HG03280 (cell line): ENCODE data around the gene MDM4.
"Not testable (repeated sequence)": the region's sequence is repeated elsewhere in the genome, so short reads cannot be mapped to it uniquely, and the experiment has no call there.

ENCODE experiments used
- ATAC-seq: cut with Tn5 transposase; IDR thresholded peaks from one replicate; pipeline ENCODE4 v1.9.1; 2021; ENCODE audit warnings: mild to moderate bottlenecking, moderate library complexity; ENCODE audit not compliant: unreplicated experiment

The MDM4 gene, protein sequence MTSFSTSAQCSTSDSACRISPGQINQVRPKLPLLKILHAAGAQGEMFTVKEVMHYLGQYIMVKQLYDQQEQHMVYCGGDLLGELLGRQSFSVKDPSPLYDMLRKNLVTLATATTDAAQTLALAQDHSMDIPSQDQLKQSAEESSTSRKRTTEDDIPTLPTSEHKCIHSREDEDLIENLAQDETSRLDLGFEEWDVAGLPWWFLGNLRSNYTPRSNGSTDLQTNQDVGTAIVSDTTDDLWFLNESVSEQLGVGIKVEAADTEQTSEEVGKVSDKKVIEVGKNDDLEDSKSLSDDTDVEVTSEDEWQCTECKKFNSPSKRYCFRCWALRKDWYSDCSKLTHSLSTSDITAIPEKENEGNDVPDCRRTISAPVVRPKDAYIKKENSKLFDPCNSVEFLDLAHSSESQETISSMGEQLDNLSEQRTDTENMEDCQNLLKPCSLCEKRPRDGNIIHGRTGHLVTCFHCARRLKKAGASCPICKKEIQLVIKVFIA

DNA sequence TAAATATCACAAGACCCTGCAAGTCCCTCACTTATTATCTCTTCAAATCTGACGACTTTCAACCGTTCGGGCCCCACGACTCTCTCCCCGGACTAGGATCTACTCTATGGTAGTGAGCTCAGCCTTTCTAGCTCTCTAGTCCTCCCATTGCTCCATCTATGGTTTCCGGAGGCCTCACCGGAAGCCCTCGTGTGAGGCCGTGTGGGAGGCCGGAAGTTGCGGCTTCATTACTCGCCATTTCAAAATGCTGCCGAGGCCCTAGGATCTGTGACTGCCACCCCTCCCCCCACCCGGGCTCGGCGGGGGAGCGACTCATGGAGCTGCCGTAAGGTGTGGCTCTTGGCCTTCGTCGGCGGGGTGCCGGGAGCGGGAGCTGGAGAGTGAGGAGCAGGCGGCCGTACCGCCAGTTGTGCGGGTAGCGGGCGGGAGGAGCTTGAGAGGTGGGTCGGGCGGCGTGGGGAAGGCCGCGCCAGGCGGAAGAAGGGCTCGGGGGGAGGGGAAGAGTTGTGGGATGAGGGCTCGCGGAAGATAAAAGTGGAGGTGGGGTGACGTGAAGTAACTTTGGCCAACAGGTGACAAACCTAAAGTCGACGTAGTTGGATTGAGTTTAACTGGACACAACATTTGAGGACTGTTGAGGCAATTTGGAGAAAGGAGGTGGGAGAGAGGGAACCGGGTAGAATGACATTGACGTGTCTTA is at the start of gene MDM4:
TSS of gene MDM4 (plus strand) at position 227 of the 700 bp plus-strand sequence. CDS start 9,113 bp downstream, outside the sequence.
- ATAC-seq: peak; percentile 77

DNA sequence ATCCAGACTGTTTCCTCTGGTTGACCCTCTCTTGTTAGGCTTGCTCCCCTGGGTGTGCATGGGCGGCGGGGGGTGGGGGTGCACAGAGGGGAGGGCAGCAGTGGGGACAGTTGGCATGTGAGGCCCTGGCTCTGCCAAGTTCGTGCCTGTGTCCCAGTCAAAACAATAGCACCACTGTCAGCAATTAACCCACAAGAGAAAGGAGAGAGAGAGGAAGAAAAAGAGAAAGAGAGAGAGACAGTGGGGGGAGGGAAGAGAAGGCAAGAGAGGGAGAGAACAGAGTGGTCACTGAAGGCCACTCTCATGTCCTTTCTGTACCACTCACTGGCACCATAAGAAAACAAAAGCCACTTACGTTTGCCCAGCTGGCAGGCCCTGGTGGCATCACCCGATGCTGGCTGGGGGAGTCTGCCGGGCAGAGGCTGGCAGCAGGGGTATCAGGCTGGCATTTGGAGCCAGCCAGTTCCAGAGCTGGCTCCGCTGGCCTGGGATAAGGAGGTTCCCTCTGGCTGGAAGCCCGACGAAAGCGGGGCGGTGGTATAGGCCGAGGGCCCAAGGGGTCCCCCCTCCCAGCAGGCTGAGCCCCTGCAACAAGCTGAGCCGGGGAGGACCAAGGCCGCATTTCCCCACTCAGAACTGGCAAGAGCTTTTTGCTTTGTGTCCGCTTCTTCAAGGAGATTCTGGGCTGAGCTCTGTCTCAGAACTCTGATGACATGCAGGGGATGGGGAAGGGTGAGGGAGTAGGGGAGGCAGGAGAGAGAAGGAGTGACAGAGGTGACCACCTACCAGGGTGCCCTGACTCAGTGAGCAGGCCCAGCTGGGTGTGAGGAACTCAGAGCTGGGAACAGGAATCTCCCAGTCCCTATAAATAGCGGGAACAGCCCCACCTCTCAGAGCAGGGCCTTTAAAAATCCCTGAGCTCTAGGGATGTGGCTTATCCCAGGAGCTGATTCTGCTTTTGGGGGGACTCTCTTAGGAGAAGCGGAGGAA is 49.5 kb upstream of the MDM4 start:
- no peak for ATAC-seq

DNA sequence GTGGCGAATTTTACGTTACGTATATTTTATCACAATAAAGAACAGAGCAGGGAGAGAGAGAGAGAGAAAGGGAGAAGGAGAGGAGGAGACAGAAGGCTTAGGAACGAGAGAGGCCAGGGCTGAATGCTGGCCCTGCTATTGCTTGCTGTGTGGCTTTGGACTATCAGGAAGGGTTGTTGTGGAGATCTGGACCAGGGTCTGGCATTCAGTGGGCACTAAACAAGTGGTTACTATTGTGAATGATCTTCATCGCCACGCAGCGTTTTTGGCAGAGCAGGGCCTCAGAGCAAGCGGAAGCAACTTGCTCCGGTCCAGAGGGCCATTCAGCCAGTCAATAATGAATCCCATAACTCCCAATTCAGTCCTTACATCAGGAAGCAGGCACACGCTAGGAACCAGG is 48.0 kb upstream of the MDM4 start:
- ATAC-seq: no peak

DNA sequence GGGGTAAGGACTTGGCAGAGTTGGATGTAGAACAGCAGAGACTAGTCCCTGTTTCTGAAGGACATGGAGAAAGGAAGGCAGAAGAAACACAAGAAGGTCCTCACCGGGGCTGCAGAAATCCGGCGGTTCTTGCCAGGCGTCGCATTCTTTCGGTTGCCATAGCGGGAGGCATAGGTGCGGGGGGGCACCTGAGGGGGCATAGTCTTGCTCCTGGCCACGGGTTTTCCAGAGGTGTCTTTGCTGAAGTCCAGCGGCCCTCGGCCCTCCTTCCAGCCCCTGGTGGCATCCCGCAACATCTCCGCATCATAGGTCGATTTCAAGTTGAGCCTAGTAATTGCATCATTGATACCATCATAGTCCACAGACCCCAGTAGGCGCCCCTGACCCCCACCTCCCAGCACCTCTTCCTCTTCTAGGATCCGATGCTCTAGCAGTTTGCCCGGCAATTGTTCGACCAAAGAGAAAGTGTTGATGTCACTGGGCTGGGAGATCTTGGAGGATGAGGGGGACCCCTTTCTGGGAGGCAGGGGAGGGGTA is 47.4 kb upstream of the MDM4 start:
- ATAC-seq: no peak

DNA sequence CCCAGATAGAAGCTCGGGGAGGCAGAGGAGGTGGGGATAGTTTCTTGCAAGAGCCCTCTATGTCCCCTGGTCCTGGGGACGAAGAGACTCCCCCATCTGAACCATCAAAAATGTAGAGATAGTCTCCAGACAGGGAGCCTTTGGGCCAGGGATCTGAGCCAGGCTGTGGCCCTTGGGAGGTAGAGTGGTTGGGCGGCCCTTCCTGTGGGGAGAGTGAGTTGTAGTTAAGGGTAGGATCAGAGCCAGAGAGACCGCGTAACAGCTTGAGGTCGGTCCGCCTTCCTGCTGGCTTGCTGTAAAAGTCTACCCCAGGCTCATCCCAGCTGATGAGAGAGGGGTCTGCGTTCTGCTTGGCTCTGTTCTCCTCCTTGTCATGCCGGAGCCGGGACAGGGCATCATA is 46.9 kb upstream of the MDM4 start:
- ATAC-seq: no peak

DNA sequence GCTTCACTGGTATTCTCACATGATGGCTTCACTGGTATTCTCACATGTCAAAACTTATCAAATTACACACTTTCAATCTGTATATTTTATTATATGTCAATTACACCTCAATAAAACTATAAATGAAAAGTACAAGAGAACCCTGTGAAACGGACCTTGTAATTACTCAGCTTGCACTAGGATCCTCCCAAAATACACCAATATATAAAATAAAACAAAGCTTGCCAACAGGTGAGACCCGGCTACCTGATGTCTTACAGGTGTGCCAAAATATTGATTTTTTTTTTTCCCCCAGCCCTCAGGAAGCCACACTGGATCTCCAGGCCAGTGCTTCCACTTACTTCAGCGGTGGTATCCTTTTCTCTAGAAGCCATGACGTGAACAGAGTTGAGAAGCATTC is 44.5 kb upstream of the MDM4 start:
- ATAC-seq: no peak

DNA sequence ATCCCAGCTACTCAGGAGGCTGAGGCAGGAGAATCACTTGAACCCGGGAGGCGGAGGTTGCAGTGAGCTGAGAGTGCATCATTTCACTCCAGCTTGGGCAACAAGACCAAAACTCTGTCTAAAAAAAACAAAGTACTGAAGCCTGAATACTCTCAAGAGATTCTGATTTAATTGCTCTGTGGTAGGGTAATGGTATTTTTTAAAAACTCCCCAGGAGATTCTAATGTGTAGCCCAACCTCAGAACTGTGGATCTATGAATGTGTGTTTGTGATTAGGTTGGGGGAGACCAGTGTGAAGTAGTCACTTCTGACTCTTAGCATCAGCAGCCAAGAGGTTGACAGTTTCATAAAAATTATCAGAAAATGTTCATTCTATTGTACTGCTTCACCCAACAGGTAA is 43.5 kb upstream of the MDM4 start:
- ATAC-seq: no peak

DNA sequence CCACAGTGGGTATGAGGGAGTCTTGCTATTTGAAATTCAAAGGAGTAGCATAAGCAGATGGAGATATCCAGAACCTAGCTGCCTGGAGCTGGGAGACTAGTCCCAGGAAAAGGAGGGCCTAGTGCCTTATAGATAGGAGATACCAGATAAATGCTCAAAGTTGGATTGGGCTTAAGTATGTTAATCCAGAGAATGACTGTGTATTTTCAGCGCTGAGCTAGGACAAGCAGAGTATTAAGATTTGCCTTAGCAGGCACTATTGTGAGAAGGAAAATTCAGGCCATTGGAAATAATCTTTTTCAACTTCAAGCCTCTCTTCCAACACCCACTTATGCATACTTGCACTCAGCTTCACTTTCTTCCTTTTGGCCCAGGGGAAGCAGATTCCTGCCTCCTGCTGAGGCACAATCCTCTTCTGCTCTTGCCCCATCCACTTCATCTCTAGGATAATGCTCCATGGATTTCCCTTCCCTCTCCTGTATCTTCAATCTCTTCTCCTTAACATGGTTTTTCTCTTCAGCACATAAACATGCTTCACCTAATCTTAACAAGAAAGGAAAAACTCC is 42.7 kb upstream of the MDM4 start:
- ATAC-seq: no peak

DNA sequence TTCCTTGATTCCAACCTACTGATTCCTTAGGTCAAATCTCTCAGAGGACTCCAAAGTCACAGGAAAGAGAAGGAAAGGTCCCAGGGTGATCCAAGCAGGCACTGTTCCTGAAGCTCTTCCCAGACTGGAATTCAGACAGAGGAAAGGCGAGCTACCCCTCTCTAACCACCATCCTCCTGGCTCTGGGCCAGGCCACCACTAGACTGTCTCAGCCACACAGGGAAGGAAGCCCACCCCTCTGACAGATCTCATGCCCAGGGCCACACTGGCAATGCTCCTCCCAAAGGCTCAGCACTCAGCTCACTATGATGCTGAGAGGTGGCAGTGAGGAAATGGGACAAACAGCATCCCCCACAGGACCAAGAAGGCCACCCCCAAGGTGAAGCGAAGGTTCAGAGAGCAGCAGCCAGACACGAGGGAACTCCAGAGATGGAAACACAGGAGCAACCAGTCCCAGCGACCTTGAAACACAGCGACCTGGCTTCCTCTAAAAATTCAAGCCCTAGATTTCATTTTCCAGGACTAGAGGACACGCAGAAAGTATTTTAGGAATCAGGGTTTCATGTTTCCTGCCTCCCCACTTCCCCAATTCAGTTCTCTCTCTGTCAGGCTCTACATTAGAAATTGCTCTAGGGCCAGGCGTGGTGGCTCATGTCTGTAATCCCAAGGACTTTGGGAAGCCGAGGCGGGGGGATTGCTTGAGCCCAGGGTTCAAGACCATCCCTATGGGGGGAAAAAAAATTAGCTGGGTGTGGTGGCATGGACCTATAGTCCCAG is 40.4 kb upstream of the MDM4 start:
- ATAC-seq: no peak

DNA sequence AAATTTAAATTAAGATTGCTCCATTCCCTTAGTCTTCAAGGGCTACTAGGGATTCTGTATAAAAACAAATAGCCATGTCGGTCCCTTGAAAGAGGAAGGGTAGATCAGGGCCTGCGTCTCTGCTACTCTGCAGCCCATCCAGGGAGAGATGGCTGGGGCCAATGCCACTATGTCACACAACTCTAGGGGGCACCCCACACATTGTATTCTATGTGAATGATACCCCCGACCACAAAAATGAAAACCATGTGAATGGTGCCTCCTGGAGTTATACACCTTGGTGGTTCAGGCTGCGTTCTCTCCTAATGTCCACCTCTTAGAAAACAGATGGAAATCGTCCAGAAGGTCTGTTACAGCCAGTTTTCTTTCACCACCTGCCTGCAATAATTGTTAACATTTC is 39.6 kb upstream of the MDM4 start:
- no peak for ATAC-seq

DNA sequence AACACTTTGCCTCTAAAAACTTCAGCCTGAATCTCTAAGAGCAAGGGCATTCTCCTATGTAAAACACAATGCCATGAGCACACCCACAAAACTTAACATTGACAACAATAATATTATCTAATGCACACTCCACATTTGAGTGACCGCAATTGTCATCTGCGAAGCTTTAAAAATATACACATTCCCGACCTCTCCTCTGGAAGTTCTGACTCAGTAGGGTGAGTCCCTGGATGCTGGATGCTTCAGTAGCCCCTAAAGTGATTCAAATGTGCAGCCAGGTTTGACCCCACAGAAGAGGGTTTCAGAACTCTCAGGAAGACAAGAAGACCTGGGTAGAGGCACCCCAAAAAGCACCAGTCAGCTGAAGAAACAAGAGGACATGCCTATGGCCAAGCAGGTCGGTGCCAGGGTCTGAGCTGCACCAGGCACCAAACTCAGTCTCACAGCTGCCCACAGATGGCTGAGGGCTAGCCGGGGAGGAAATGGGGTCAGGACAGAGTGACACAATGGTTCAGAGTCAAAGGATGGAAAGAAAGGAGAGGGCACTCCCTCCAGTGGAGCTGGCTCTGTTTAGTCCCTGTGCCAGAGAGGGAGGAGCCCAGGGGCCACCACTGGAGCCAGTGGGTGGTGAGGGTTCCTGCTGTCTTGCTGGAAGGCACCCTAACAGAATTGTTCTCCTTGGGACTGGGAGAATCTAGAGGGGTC is 39.0 kb upstream of the MDM4 start:
- no peak for ATAC-seq

DNA sequence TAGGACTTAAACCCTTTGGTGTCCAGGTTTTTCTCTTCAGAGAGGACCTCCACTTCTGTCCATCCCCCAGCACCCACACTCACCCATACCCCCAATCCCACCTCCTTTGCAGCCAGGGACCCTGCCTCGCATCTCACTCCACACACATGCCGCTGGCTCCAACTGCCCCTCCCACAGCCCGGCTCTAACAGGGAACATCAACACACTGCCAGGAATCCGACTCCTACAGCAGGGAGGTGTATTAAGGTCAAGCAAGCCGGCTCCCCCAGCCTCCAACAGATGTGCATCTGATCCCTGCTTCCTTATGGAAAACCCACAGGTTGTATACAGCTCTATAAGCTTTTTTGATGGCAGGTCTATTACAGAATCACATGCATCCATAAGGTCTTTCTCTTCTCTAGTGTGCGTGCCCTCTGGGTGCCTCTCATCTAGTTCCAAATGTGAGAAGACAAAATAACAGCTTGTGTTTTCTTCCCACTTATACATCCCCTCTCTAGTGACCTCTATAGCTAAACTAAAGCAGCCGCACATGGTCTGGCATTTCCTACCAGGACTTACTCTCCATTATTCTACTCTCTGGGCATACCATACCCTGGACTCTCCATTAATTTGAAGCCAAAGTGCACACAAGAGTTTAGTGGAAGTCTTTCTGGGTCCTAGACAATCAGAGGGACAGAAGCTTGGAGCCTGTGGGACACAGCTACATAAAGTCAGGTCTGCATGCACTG is 37.9 kb upstream of the MDM4 start:
- no peak for ATAC-seq

DNA sequence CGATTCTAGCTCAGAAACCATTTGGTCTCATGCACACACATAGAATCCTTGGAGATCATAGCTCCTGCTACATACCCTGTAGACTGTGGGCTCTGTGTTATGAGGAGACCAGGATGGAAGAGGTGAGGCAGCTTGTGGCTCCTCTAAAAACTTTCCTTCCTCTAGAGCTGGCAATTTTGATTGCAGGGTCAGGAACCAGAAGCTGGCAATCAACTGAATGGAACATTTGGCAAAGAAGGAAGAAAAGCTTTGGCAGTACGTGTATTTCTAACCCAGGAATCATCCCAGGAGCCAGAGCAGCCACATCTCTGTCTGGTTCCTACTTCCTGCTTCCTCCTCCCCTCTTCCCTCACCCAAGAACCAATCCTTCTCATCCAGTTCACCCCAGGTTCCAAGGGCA is 37.3 kb upstream of the MDM4 start:
- no peak for ATAC-seq

DNA sequence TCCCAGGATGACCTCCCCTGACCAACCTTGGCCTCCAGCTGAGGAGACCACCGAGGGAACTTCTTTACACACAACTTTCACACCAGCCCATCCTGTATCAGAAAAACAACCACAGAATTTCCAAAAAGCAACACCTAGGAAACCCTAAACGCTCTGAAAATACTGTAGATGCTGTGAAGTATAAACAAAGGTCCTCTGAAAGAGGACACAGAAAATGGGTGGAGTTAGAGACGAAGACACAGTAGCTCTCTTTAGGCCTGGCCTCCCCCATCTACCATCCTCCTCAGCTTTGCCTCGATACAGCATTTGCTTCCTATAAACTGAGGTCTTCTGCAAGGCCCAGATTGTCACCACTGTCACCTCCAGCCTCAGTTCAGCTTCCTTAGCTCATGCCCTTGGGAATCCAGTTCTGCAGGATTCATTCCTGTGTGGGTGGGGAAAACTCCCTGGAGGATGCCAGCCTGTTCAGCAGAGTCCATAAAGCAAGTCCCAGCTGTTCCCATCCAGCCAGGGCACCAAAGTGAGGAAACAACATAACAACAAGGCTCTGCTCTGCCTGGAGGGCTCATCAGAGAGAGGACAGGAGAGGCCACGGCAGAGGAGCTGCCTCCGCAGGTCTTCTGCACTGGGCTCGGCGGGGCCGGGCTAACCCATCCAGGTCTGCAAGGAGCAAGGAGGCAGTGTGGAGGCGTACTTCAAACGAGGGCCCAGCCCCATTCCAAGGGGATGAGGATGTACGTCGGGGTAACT is 36.6 kb upstream of the MDM4 start:
- no peak for ATAC-seq

DNA sequence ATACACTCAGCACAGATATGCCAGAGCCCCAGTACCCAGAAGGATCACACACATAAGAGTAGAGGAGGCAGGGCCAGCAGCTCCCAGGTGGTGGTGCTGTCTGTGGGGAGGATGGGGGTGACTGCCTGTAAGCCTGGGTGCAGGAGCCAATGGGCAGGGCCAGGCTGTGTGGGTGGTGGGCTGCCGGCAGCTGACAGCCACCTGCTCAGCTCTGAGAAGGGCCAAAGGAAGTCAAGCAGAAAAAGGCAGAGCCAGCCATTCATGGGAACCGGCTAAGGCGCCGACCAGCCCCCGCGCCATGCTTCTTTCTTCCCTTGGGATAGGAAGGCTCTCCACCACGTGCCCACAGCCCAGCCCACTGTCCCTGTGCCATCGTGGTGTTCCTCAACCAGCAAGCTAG is 35.7 kb upstream of the MDM4 start:
- peak; percentile 56 for ATAC-seq

DNA sequence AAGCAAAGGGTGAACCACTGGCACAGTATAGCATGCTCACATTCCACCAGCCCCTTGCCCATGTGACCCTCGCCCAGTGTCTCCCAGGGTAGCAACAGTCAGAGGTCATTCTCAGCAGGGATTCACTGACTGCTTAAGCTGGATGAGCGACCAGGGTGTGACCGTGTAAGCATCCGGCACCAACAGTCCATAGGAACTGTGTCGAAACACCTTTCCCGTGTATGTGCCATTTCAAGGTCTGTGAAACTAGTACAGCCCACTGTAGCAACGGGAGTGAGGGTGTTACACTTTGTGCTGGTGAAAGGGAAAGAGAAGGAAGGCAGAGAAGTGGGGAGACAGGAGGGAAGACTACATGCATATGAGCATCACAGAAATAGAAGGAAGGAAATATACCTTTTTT is 32.4 kb upstream of the MDM4 start:
- no peak for ATAC-seq

DNA sequence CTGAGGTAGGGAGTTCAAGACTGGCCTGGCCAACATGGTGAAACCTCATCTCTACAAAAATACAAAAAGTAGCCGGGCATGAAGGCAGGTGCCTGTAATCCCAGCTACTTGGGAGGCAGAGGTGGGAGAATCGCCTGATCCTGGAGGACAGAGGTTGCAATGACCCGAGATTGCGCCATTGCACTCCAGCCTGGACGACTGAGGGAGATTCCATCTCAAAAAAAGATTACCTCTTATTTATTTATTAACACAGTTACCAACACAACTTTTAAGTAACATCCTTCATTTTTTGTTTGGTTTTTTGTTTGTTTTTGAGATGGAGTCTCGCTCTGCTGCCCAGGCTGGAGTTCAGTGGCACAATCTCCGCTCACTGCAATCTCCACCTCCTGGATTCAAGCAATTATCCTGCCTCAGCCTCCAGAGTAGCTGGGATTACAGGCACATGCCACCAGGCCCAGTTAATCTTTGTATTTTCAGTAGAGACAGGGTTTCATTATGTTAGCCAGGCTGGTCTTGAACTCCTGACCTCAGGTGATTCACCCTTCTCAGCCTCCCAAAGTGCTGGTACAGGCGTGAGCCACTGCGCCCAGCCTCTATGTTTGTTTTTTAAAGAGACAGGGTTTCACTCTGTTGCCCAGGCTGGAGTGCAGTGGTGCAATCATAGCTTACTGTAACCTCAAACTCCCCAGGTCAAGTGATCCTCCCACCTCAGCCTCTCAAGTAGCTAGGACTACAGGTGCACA is 29.5 kb upstream of the MDM4 start:
- ATAC-seq: not testable (repeated sequence)
